AG04450 (cell line): Measurements from ENCODE around the gene SLC26A9. TPM values are rescaled to one million over a fixed set of nuclear protein-coding genes. Genes with fewer than 3 reads are reported as not detected.

Source experiments
- CTCF ChIA-PET: fragments of 300-600, 350-600 bp; formaldehyde crosslinking; extraction: SDS; loops from one replicate; lab custom pipeline; 2022; ENCODE audit warnings: antibody characterized with exemption, inconsistent platforms; lab: Charles Lee
- POLR2A ChIA-PET: fragments of 350-600 bp; formaldehyde crosslinking; extraction: SDS; loops from one replicate; lab custom pipeline; 2021; ENCODE audit warnings: antibody characterized with exemption, inconsistent platforms; lab: Yijun Ruan, JAX
- DNase-seq: peaks from one replicate; pipeline ENCODE4 v3.0.0-alpha.2; 2011; ENCODE audit warnings: low read depth, low spot score
- H3K27ac ChIP-seq: one replicate; pipeline ENCODE4 v1.5.1; 2012; ENCODE audit warnings: low read depth, low read length, control low read depth
- H3K27me3 ChIP-seq: one replicate; pipeline ENCODE4 v1.6.0; 2012; ENCODE audit warnings: low read length; ENCODE audit not compliant: control insufficient read depth, insufficient read depth
- H3K4me3 ChIP-seq: 2 replicates; pipeline ENCODE4 v1.5.1; 2011; ENCODE audit warnings: mild to moderate bottlenecking, low read depth, low read length, control low read depth
- H3K9me3 ChIP-seq: 2 replicates; pipeline ENCODE4 v1.5.1; 2012; ENCODE audit warnings: low read length; ENCODE audit not compliant: control insufficient read depth, insufficient read depth
- CTCF ChIP-seq: IDR thresholded peaks from 2 replicates; pipeline ENCODE4 v1.5.1; 2011; ENCODE audit warnings: low read depth, low read length, control low read depth, inconsistent platforms
- polyA plus RNA-seq: library from polyadenylated mRNA; depleted of rRNA; stranded (reverse); fragments of >200 nt; gene quantifications from 2 replicates; pipeline ENCODE4 v1.2.3, GENCODE V29; 2011

Gene SLC26A9
- polyA plus RNA-seq, 1 experiment: not detected

- Histone ChIP-seq H3K27ac (no peak overlapping the region), H3K4me3 (no peak overlapping the region), H3K27me3 (peaks cover 7% of the 10 kb centered on the region), H3K9me3 (no peaks in the 10 kb centered on the region; the same call in 1 of the 2 replicates)
- ChIA-PET CTCF (interaction anchor here (0.5 to 1.3 kb wide), 2 partner anchors 19 to 41 kb away, joined by 3 to 11 read pairs; no protein-coding TSS in a partner anchor), POLR2A (no interaction called here)
- DNase-seq: no peak
- TF ChIP-seq CTCF: no peak
Measured at GRCh38 chr1:205935869-205936268, 7.4 kb downstream of the SLC26A9 start.

GRCh38 chr1:205934788-205935187, 8.5 kb downstream of the SLC26A9 start:
- peak overlapping the region; percentile 11 for H3K27ac ChIP-seq
- H3K27me3 ChIP-seq: peaks cover 4% of the 10 kb centered on the region
- DNase-seq: no peak
- ChIA-PET POLR2A (no interaction called here), CTCF (interaction anchor here (21.7 kb wide), 1 partner anchor 47 kb away, joined by 567 read pairs; no protein-coding TSS in a partner anchor)
- no peak overlapping the region for H3K4me3 ChIP-seq
- no peak for TF ChIP-seq CTCF
- no peaks in the 10 kb centered on the region; the same call in 1 of the 2 replicates for H3K9me3 ChIP-seq

GRCh38 chr1:205933671-205934618, 9.3 kb downstream of the SLC26A9 start:
- DNase-seq: no peak
- Histone ChIP-seq H3K9me3 (no peaks in the 10 kb centered on the region; the same call in 1 of the 2 replicates), H3K27me3 (peaks cover 12% of the 10 kb centered on the region), H3K27ac (peak overlapping the region; percentile 55), H3K4me3 (no peak overlapping the region)
- ChIA-PET CTCF (interaction anchor here (2.9 to 21.7 kb wide), 2 partner anchors 15 to 48 kb away, joined by 8 to 567 read pairs; no protein-coding TSS in a partner anchor), POLR2A (no interaction called here)
- TF ChIP-seq CTCF: no peak

GRCh38 chr1:205932776-205933175, 10.5 kb downstream of the SLC26A9 start:
- CTCF ChIA-PET: interaction anchor here (0.6 to 21.7 kb wide), 3 partner anchors 14 to 49 kb away, joined by 3 to 567 read pairs (median 8); no protein-coding TSS in a partner anchor
- DNase-seq: no peak
- TF ChIP-seq CTCF: no peak
- no peak overlapping the region for H3K27ac ChIP-seq
- no peaks in the 10 kb centered on the region; the same call in 1 of the 2 replicates for H3K9me3 ChIP-seq
- no peak overlapping the region for H3K4me3 ChIP-seq
- peaks cover 11% of the 10 kb centered on the region for H3K27me3 ChIP-seq
- POLR2A ChIA-PET: no interaction called here

- POLR2A ChIA-PET: no interaction called here
- Histone ChIP-seq H3K27ac (no peak overlapping the region), H3K4me3 (no peak overlapping the region), H3K27me3 (peaks cover 11% of the 10 kb centered on the region), H3K9me3 (no peaks in the 10 kb centered on the region; the same call in 1 of the 2 replicates)
- no peak for DNase-seq
- TF ChIP-seq CTCF: no peak
- CTCF ChIA-PET: interaction anchor here (0.8 to 21.7 kb wide), 3 partner anchors 12 to 139 kb away, joined by 4 to 567 read pairs (median 8); no protein-coding TSS in a partner anchor
Measured at GRCh38 chr1:205930799-205931281, 12.4 kb downstream of the SLC26A9 start.
